Endothelial cell of umbilical vein (primary cell): ENCODE data around the gene TBC1D9B. TPM values are rescaled to one million over a fixed set of nuclear protein-coding genes. Genes with fewer than 3 reads are reported as not detected.

ENCODE experiments used
- BruUV-seq: library from RNA; stranded (reverse); fragments of 400-500 nt; replicated peaks from 2 replicates; lab custom pipeline; 2021; lab: Mats Ljungman, UMichigan
- CTCF ChIA-PET: fragments of 300-600, 350-600 bp; sonication (Branson Sonifier 250); formaldehyde crosslinking; loops from one replicate; lab custom pipeline; 2021; ENCODE audit warnings: antibody characterized with exemption, inconsistent platforms; lab: Charles Lee
- POLR2A ChIA-PET: fragments of 300-600, 350-600 bp; sonication (Branson Sonifier 250); formaldehyde crosslinking; loops from one replicate; lab custom pipeline; 2021; ENCODE audit warnings: antibody characterized with exemption, inconsistent platforms; lab: Charles Lee
- DNase-seq: peaks from one replicate; pipeline ENCODE4 v3.0.0-alpha.2; 2011; ENCODE audit warnings: low read depth, low spot score
- FAIRE-seq: peaks from 2 replicates; lab custom pipeline; 2011; peaks lifted over from hg19 to GRCh38; lab: Jason Lieb, UNC
- H2AFZ ChIP-seq: 2 replicates; pipeline ENCODE4 v1.6.0; 2012; ENCODE audit warnings: low read depth, low read length, control low read depth, inconsistent platforms
- H3K27ac ChIP-seq: 2 replicates; pipeline ENCODE4 v1.5.1; 2011; ENCODE audit warnings: low read depth, mild to moderate bottlenecking, control low read depth, low read length, moderate library complexity; ENCODE audit not compliant: insufficient read depth
- H3K27me3 ChIP-seq, 2 experiments: 2 replicates each; pipeline versions ENCODE4 v1.6.0 to v1.6.1; 2011; ENCODE audit warnings: low read length in 2 of 2, mixed read lengths in 1 of 2; ENCODE audit not compliant: control insufficient read depth in 2 of 2, insufficient read depth in 2 of 2
- H3K36me3 ChIP-seq, 2 experiments: 2 replicates in 1 of 2; 3 replicates in 1 of 2; pipeline ENCODE4 v1.5.1; 2011; ENCODE audit warnings: low read length in 2 of 2, mild to moderate bottlenecking in 1 of 2, moderate library complexity in 1 of 2; ENCODE audit not compliant: control insufficient read depth in 2 of 2, insufficient read depth in 2 of 2; ENCODE audit errors: extremely low read depth in 1 of 2
- H3K4me1 ChIP-seq: 3 replicates; pipeline ENCODE4 v1.5.1; 2011; ENCODE audit warnings: mild to moderate bottlenecking, low read length; ENCODE audit not compliant: control insufficient read depth, insufficient read depth; ENCODE audit errors: extremely low read depth
- H3K4me2 ChIP-seq: 2 replicates; pipeline ENCODE4 v1.6.1; 2011; ENCODE audit warnings: low read length, control low read depth, mixed read lengths; ENCODE audit not compliant: insufficient read depth
- H3K4me3 ChIP-seq, 3 experiments: fragments of 200-600 bp in 1 of 3; sonication (generic), shearing (Covaris generic) in 1 of 3; replicated peaks in 1 of 3; 2 replicates each; pipeline ENCODE4 v1.5.1; 2011 to 2016; ENCODE audit warnings: control low read depth in 3 of 3, low read length in 3 of 3, mild to moderate bottlenecking in 2 of 3, inconsistent platforms in 1 of 3, low read depth in 1 of 3, moderate library complexity in 1 of 3; ENCODE audit not compliant: insufficient read depth in 1 of 3
- H3K79me2 ChIP-seq: 2 replicates; pipeline ENCODE4 v1.6.0; 2012; ENCODE audit warnings: low read length, inconsistent platforms; ENCODE audit not compliant: control insufficient read depth, insufficient read depth
- H3K9ac ChIP-seq: replicated peaks from 2 replicates; pipeline ENCODE3; 2011; ENCODE audit warnings: low read length, control low read depth; ENCODE audit not compliant: insufficient read depth; ENCODE audit errors: extremely low read depth
- H3K9me1 ChIP-seq: replicated peaks from 3 replicates; pipeline ENCODE4 v1.6.0; 2011; ENCODE audit warnings: mild to moderate bottlenecking, low read length; ENCODE audit not compliant: control insufficient read depth, insufficient read depth; ENCODE audit errors: extremely low read depth
- H3K9me3 ChIP-seq: replicated peaks from 2 replicates; pipeline ENCODE4 v1.5.1; 2012; ENCODE audit warnings: low read length, inconsistent platforms; ENCODE audit not compliant: control insufficient read depth, insufficient read depth
- H4K20me1 ChIP-seq: replicated peaks from 2 replicates; pipeline ENCODE3; 2011; ENCODE audit warnings: mild to moderate bottlenecking, low read length; ENCODE audit not compliant: control insufficient read depth, insufficient read depth; ENCODE audit errors: extremely low read depth
- FOS ChIP-seq: IDR thresholded peaks from 2 replicates; pipeline ENCODE4 v1.6.1; 2011; ENCODE audit warnings: mild to moderate bottlenecking, low read length, moderate library complexity, borderline replicate concordance; ENCODE audit not compliant: insufficient read depth
- GATA2 ChIP-seq: IDR thresholded peaks from 2 replicates; pipeline ENCODE4 v1.7.0; 2011; ENCODE audit warnings: low read depth, mild to moderate bottlenecking, moderate library complexity, mixed read lengths, low read length; ENCODE audit not compliant: insufficient read length, insufficient read depth
- JUN ChIP-seq: IDR thresholded peaks from 2 replicates; pipeline ENCODE4 v1.6.1; 2011; ENCODE audit warnings: borderline replicate concordance, low read depth; ENCODE audit not compliant: insufficient read length, insufficient read depth
- MYC ChIP-seq: IDR thresholded peaks from one replicate; pipeline ENCODE4 v1.6.1; 2011; ENCODE audit warnings: mild to moderate bottlenecking, low read depth, low read length
- POLR2A ChIP-seq: IDR thresholded peaks from 2 replicates; pipeline ENCODE4 v1.6.1; 2012; ENCODE audit warnings: low read depth, mild to moderate bottlenecking, control low read depth, low read length
- POLR2AphosphoS5 ChIP-seq: IDR thresholded peaks from 2 replicates; pipeline ENCODE4 v1.6.1; 2012; ENCODE audit warnings: low read depth, mild to moderate bottlenecking, control low read depth, low read length, moderate library complexity; ENCODE audit not compliant: insufficient read depth
- dilution Hi-C: fragments of 300-500 bp; cut with MboI; formaldehyde crosslinking; loops from one replicate; pipeline ENCODE4 v1.15.0; 2019; ENCODE audit warnings: low sequenced_read_pairs; ENCODE audit not compliant: extremely low pct_ligation_motif_present
- intact Hi-C: fragments of 100-400 bp; cut with micrococcal nuclease; formaldehyde crosslinking; loops from one replicate; pipeline ENCODE4 v1.10.0; 2022
- polyA plus RNA-seq, 4 experiments: library from polyadenylated mRNA; depleted of rRNA in 3 of 4; stranded (reverse) in 3 of 4; unstranded in 1 of 4; fragments of >200 nt; gene quantifications; 2 replicates each; pipeline versions ENCODE4 v1.2.1 to v1.2.3, GENCODE V29; 2011 to 2012; ENCODE audit warnings: missing spikeins in 1 of 4
- total RNA-seq: library from RNA; stranded (reverse); gene quantifications from 2 replicates; pipeline ENCODE4 v1.2.3, GENCODE V29; 2021
- TF ChIP-seq, protein P1 (sequence below): IDR thresholded peaks from 2 replicates; pipeline ENCODE4 v1.6.1; 2011; ENCODE audit not compliant: insufficient read depth, insufficient read length
- TF ChIP-seq, protein P2 (sequence below), 2 donors: IDR thresholded peaks; 1 replicate in 1 of 2; 2 replicates in 1 of 2; pipeline ENCODE4 v1.5.1; 2011; ENCODE audit warnings: low read length in 2 of 2, mild to moderate bottlenecking in 2 of 2, moderate library complexity in 2 of 2, control low read depth in 1 of 2, inconsistent platforms in 1 of 2, low read depth in 1 of 2; ENCODE audit not compliant: insufficient read depth in 1 of 2; ENCODE audit errors: extremely low read depth in 1 of 2

TBC1D9B gene
- total and polyA plus RNA-seq, 2 donors (not counting 3 experiments of a cell fraction or from before 2014, with no cell fraction given): 82.8 to 150 TPM

DNA sequence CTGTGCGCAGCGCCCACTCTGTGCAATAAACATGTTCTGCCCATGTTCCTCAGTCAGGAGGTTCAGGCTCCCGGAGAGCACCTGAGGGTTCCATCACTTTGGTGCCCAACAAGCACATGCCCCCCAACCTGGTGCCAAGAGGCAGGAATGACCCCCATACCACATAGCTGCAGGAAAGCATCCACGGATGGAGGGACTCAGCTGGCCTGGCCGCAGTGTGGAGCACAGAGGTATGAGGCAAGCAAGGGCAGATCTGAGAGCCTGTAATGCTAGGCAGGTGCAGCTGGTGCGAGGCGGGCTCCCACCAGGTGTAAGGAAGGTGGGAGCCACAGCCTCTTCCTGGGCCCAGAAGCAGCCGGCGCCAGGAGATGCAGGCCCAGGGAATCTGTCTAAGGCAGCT lies 44.8 kb downstream of the TBC1D9B start:
- BruUV-seq: TSS peak; percentile 54
- no peaks in the 10 kb centered on the region for H3K9me3 ChIP-seq
- H4K20me1 ChIP-seq: no peaks in the 10 kb centered on the region
- FAIRE-seq (no peak), DNase-seq (no peak)
- intact Hi-C loops (no loop called here), dilution Hi-C loops (no loop called here)
- H3K36me3 ChIP-seq: peaks cover 4 to 47% of the 10 kb centered on the region in 2 experiments
- CTCF ChIA-PET: no interaction called here
- no peaks in the 10 kb centered on the region for H3K4me1 ChIP-seq
- H3K9ac ChIP-seq: no peak overlapping the region
- no peaks in the 10 kb centered on the region for H3K9me1 ChIP-seq
- no peak overlapping the region for H2AFZ ChIP-seq
- POLR2A ChIA-PET: no interaction called here
- H3K4me3 ChIP-seq: no peak overlapping the region
- H3K4me2 ChIP-seq: no peak overlapping the region
- no peak for TF ChIP-seq GATA2
- TF ChIP-seq, protein P1, sequence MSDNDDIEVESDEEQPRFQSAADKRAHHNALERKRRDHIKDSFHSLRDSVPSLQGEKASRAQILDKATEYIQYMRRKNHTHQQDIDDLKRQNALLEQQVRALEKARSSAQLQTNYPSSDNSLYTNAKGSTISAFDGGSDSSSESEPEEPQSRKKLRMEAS: no peak
- no peak for TF ChIP-seq MYC
- no peak for TF ChIP-seq POLR2AphosphoS5
- no peak overlapping the region for H3K27ac ChIP-seq
- no peaks in the 10 kb centered on the region for H3K27me3 ChIP-seq
- H3K79me2 ChIP-seq: no peaks in the 10 kb centered on the region

DNA sequence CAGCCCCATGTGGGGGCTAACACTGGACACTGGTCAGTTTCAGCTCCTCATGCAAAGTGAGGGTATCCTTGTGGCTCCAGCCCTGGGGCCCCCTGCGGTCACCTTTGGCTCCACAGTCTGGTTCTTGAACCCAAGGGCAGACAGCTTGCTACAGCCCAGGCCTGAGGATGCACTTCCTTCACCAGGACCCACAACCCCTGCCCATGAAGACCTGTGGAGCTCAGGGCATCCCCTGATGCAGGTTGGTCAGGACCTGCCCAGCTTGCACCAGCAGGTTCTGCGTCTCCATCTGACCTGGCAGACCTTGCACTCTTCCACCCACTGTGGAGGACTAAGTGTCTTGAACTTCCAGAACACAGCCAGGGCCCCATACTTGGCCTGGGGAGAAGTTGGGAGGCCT lies 45.4 kb downstream of the TBC1D9B start:
- Histone ChIP-seq H3K36me3 (peaks cover 2 to 42% of the 10 kb centered on the region in 2 experiments), H2AFZ (no peak overlapping the region), H3K9me3 (no peaks in the 10 kb centered on the region), H3K79me2 (no peaks in the 10 kb centered on the region), H3K4me3 (no peak overlapping the region), H4K20me1 (no peaks in the 10 kb centered on the region), H3K4me1 (no peaks in the 10 kb centered on the region), H3K9me1 (no peaks in the 10 kb centered on the region), H3K27ac (no peak overlapping the region), H3K4me2 (no peak overlapping the region), H3K9ac (no peak overlapping the region), H3K27me3 (no peaks in the 10 kb centered on the region)
- DNase-seq: no peak
- no peak for FAIRE-seq
- POLR2A ChIA-PET: no interaction called here
- CTCF ChIA-PET: interaction anchor here (1.9 kb wide), 1 partner anchor 60 kb away, joined by 5 read pairs; no protein-coding TSS in a partner anchor
- no TSS peak for BruUV-seq
- dilution Hi-C loops: no loop called here
- intact Hi-C loops: no loop called here
- no peak for TF ChIP-seq GATA2
- no peak for TF ChIP-seq POLR2A
- TF ChIP-seq MYC: no peak
- TF ChIP-seq FOS: no peak
- TF ChIP-seq, protein P1: no peak
- no peak for TF ChIP-seq JUN
- TF ChIP-seq, protein P2, sequence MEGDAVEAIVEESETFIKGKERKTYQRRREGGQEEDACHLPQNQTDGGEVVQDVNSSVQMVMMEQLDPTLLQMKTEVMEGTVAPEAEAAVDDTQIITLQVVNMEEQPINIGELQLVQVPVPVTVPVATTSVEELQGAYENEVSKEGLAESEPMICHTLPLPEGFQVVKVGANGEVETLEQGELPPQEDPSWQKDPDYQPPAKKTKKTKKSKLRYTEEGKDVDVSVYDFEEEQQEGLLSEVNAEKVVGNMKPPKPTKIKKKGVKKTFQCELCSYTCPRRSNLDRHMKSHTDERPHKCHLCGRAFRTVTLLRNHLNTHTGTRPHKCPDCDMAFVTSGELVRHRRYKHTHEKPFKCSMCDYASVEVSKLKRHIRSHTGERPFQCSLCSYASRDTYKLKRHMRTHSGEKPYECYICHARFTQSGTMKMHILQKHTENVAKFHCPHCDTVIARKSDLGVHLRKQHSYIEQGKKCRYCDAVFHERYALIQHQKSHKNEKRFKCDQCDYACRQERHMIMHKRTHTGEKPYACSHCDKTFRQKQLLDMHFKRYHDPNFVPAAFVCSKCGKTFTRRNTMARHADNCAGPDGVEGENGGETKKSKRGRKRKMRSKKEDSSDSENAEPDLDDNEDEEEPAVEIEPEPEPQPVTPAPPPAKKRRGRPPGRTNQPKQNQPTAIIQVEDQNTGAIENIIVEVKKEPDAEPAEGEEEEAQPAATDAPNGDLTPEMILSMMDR (IDR thresholded peaks at IDR 0.05; ENCODE audit: extremely low read depth in 1 of 2, insufficient read depth in 1 of 2, low read depth in 1 of 2, low read length in 2 of 2): no peak
- no peak for TF ChIP-seq POLR2AphosphoS5
